CD4-positive, alpha-beta T cell treated with Interleukin-15 for 4 hours (primary cell): ENCODE data around the gene CDC25B.

ENCODE experiments used
- DNase-seq: peaks from one replicate; pipeline ENCODE4 v3.0.0-alpha.2; 2020; ENCODE audit warnings: low spot score

CDC25B gene

DNA sequence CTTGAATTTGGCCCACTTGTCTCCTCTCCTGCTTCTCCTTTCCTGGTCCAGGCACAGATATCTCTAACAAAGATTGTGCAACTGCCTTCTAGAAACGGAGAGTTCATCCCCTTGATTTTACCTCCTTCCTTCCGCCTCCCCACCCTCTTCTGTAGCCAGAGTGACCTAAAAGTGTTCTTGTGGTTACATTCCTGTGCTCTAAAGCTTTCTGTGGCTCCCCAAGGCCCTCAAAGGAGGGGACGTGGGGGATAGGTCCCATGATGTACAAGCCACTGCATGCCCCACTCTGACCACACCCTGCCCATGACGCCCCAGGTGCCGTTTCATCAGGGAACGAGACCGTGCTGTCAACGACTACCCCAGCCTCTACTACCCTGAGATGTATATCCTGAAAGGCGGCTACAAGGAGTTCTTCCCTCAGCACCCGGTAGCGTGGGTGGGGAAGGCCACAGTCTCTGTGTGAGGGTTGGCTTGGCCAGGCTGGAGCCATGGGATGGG, 8.2 kb downstream of the CDC25B start:
- no peak for DNase-seq

DNA sequence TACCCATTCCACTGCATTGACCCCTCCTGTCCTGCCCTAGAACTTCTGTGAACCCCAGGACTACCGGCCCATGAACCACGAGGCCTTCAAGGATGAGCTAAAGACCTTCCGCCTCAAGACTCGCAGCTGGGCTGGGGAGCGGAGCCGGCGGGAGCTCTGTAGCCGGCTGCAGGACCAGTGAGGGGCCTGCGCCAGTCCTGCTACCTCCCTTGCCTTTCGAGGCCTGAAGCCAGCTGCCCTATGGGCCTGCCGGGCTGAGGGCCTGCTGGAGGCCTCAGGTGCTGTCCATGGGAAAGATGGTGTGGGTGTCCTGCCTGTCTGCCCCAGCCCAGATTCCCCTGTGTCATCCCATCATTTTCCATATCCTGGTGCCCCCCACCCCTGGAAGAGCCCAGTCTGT, 8.7 kb downstream of the CDC25B start:
- DNase-seq: no peak

DNA sequence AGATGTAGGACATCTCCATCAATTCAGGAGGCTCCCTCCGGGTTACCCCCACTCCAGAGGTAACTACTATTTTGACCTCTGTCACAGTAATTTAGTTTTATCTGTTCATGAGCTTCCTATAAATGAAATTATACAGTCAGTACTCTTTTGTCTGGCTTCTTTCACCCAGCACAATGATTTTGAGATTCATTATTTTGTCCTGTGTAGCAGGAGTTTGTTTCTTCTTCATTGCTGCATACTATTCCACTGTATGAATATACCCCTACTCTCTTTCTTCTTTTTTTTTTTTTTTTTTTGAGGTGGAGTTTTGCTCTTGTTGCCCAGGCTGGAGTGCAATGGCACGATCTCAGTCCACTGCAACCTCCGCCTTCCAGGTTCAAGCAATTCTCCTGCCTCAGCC, 12.4 kb downstream of the CDC25B start:
- DNase-seq: no peak

DNA sequence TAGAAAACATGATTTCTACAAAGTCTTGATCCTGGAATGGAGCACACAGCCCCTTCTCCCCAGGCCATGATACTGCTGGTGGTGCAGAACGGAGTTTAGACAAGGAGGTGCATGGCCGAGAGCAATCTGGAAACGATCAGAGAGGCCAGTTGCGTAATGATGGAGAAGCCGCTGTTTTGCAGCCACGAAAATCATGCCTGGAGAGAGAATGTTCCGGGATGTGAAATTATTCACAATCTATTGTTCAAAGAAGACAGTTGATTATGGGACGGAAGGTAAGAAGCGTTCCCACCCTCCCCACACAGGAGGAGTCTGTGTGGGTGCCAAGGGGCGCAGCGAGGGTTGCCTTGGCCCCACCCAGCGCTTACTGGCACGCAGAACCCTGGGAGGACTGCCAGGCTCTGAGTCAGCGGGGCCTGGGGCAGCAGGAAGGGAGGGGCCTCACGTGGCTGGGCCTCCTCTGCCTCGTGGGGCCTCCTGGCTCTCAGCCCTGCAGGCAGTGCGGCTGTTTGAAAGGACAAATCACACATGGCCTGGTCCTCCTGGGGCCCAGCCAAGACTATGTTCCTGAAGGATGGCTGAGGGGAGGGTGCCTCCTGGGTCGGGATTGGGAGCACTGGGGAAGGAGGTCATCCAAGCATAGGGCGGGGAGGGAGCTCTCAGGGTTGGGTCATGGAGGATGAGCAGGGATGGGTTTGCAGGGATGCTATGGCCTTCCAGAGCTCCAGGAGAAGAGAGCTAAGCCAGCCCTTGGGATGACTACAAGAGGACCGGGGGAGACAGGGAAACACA, 15.6 kb downstream of the CDC25B start:
- DNase-seq: peak; percentile 95

DNA sequence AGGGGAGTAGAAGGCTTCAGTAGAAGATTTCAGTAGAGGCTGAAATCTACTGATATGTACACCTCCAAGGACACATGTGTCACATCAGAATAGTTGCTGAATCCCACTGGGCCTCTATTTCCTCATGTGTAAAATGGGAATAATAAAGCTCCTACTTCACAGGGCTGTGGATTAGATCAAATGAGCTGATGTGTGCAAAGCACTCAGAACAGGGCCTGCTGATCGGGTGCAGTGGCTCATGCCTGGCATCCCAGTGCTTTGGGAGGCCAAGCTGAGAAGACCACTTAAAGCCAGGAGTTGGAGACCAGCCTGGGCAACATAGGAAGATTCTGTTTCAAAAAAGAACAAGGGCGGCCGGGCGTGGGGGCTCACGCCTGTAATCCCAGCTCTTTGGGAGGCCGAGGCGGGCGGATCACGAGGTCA, 16.2 kb downstream of the CDC25B start:
- DNase-seq: no peak

DNA sequence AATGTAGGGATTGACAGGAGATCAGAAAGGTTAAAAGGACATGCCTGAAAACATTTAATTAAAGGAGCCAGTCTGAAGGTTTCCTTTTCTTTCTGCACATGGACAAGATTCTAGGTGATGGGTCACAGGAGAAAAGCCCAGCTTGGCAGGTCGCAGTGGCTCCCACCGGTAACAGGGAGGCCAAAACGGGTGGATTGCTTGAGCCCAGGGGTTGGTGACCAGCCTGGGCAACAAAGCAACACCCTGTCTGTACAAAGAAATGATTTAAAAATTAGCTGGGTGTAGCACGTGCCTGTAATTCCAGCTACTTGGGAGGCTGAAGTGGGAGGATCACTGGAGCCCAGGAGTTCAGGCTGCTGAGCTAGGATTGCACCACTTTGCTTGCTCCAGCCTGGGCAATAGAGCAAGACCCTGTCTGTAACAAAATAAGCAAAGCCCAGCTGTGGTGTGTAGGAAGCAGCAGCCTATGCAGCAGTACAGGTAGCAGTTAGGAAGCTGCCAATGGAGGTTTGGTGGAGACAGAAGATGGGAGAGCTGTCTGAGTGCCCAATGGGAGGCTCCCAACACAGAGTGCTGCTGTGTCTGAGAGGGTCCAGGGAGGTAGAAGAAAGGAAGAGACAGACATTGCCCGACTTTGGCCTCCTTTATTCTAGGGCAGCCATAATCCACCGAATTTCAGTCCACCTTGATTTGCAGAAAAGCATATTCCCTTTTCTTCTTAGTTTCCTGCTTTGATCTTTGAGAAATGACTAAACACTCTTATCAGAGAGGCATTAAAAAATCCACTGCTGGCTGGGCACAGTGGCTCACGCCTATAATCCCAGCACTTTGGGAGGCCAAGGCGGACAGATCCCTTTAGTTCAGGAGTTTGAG, 17.1 kb downstream of the CDC25B start:
- DNase-seq: no peak

DNA sequence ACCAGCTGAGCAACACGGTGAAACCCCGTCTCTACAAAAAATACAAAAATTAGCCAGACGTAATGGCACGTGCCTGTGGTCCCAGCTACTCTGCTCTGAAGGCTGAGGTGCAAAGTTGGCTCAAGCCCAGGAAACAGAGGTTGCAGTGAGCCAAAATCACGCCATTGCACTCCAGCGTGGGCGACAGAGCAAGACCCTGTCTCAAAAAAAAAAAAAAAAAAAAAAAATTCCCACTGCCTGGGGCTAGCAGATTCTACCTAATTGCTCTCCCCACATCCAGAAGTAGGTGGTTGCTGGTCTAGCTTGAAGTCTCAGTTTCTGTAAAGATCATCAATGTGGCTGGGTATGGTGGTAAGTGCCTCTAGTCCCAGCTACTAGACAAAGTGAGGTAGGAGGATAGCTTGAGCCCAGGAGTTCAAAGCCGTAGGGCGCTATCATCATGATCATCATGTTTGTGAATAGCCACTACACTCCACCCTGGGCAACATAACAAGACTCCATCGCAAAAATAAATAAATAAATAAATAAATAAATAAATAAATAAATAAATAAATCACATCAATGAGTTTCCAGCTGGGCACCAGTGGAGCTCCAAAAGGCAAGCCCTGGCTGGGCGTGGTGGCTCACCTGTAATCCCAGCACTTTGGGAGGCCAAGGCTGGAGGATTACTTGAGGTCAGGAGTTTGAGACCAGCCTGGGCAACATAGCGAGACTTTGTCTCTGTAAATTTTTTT, 17.9 kb downstream of the CDC25B start:
- DNase-seq: no peak

DNA sequence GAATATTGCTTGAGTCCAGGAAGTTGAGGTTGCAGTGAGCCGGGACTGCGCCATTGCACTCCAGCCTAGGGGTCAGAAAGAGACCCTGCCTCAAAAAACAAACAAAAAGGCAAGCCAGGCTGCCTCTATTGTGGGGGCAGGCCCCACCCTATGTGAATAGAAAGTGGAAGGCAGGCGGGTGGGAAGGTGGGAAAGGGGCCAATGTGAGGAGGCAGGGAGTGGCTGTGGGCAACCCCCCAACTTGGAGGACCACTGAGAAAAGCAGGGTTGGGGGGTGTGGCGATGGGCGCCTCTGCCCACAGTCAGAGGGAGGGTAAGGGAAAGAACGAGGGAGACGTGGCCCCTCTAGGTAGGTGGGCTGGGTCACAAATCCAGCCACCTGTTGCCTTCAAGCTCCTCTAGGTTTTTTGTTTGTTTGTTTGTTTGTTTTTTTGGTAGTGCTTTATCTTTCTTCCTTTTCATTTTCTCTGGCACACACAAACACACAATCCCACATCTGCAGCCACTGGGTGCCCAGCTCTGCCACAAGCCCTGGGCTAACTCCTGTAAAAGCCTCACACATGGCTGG, 18.9 kb downstream of the CDC25B start:
- DNase-seq: no peak

DNA sequence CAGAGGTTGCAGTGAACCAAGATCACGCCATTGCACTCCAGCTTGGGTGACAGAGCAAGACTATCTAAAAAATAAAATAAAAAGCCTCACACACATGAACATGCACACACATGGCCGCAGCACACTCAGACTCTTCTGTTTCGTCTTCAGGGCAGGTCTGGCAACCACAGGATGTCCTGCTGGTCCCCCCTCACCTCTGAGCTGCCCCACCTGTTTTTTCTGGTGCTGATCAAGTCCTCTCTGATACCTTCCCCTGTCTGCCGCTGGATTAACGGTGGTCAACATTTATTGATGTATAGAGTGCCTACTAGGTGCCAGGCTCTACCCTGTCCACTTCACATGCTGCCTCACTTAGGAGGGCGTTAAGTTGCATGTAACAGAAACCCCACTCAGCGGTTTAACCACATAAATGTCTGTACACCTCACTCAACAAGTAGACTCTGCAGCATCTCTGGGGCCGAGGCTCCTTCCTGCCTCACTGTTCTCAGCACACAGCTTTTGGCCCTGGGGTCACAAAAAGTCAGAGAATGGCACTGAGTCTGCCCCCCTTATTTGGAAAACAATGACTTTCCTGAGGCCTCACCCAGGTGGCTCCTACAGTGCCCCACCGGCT, 19.7 kb downstream of the CDC25B start:
- peak; percentile 53 for DNase-seq

DNA sequence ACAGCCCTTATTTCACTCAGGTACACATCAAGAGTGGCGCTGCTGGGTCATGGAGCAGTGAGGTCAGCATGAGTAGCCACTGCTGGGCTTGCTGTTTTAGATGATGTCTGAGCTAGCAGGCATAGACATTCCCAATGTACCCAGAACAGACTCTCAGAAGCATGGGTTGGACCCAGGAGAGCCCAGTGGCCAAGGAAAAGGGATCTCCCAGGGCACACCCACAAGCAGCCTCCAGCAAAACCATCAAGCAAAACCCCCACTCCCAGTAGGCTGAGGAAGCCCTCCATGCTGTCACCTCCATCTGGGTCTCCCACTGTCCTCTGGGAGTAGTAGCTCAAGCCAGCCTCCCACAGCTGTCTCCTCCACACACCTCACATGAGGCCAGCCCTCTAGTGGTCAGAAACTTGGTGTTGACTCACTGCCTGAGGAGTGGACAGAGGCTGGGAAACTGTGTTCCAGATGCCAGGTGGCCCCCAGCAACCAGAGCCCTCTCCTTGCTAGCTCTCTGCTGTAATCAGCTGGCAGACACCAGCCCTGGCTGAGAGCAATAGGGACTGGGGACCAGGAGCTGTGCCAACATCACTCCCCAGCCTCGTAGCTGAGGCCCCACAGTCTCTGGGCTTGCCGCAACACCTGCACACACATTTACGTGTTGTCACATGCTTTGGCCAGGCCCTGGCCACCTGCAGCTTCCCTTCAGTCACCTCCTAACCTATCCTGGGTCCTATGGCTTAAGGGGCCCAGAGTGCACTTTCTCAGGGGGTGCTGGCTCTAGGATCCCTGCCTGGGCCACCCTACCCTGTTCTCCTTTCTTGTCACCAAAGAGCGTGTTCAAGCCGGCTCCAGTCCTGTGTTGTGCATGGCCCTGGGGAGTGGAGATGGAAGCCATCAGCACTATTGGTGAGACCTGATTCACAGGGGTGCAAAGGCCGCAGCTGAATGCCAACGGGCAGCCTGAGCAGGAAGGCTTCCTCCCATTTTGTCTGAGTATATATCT, 22.3 kb downstream of the CDC25B start:
- DNase-seq: no peak

DNA sequence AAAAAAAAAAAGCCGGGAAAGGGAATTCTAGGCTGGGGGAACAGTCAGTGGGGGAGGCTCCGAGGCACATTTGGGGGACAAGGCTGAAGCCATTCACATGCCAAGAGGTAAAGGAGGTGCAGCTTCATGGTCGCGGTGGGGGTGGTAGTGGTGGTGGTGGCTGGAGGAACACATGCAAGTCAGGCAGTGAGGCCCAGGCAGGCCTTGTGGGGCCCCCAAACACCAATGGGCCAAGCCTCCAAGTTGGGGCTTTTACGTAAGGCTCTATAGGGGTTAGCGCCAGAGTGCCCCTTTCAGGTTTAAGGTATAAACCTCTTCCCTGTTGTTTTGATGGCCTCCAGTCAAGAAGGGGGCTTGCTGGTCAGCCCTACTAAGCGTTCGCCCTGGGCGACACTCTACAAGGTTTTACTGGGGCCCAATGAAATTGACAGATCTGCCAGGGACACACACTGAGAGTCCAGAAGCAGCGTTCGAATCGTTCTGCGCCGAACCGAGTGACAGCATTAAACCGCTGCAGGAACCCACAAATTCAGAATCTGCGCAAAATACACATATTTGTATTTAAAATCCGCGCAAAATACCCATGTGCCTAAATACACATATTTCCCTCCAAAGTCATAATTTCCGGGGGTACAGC, 23.4 kb downstream of the CDC25B start:
- no peak for DNase-seq

DNA sequence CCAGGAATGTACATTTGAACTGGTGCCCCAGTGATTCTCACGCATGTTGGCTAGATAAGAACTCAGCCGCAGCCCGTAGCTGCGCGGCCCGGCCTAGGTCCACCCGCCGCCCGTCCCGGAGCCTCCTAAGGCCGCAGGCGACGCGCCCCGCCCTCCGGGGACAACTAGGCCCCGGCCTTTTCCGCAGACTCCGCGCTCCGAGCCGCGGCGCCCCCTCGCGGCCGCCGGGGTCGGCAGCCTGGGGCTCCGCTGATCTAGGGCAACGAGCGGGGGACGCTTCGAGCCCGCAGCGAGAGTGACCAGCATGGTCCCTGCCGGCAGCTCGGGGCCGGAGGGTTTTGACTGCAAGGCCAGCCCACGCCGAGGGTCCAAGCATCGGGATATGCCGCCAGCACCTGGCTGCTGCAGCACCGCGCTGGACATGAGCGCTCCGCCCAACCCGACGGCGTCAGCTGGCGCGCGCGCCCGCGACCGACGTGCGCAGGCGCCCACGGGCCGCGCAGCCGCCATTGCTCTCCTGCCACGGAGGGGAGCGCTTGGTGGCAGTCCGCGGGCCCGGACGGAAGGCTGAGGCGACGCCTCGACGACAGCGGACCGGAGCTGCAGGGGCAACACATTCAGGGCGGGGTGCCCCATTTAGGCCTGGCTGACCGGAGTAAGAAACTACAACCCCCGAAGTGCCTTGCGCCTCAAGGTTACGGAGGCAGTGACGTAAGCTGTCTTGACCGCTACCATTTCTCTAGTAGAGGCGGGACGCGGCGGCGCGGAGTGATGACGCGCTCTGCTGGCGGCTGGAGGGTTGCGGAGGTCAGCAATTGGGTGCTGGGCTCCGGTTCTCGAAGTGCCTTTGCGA, 24.2 kb downstream of the CDC25B start, which contains the start of gene AP5S1:
AP5S1 (plus strand) TSS at position 500 of the 853 bp plus-strand sequence. CDS start 1,571 bp downstream, outside the sequence.
- DNase-seq: peak; percentile 90

DNA sequence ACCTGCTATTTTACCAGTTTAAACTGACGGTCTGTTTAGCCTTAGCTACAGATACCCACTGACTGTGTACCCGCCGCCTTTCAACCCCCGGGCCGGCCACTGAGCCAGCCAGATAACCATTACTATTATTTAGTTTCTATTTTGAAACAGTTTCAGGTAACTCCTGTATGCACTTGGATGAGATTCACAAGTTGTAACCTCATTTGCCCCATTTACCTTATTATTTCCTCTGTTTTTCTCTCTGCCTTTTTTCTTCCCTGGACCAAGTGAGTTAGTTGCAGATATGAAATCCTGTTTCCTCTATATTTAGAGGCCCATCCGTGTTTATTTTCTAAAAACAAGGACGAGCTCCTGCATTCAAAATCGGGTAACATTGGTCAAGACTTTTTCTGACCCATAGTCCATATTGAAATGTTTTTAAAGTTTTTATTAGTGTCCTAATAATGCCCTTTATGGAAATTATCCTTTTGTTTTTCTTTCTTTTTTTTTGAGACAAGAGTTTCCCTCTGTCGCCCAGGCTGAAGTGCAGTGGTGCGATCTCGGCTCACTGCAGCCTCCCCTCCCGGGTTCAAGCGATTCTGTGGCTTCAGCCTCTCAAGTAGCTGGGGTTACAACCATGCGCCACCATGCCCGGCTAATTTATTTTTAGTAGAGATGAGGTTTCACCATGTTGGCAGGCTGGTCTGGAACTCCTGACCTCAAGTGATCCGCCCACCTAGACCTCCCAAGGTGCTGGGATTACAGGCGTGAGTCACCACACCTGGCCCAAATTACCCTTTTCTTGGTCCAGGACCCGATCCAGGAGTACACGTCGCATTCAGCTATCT, 25.0 kb downstream of the CDC25B start:
- DNase-seq: no peak

DNA sequence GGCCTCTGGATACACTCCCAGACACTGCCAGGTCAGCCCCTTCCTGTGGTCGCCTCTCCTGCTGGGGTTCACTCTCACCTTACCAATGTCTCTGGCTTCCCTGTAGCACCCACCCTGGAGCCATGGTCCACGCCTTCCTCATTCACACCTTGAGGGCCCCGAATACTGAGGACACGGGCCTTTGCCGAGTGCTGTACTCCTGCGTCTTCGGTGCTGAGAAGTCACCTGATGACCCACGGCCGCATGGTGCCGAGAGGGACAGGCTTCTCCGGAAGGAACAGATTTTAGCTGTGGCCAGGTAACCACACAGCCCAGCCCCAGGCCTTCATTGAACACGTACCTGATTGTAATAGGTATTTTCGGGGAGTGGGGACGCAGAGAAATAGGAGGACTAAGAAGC, 25.9 kb downstream of the CDC25B start:
- no peak for DNase-seq

DNA sequence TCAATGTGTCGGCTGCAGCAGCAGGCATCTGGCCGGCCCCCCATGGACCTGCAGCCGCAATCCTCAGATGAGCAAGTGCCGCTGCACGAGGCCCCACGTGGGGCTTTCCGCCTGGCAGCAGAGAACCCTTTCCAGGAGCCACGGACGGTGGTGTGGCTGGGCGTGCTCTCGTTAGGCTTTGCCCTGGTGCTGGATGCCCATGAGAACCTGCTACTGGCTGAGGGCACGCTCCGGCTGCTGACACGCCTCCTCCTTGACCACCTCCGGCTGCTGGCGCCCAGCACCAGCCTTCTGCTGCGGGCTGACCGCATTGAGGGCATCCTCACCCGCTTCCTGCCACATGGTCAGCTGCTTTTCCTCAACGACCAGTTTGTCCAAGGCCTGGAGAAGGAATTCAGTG, 27.8 kb downstream of the CDC25B start:
- no peak for DNase-seq

DNA sequence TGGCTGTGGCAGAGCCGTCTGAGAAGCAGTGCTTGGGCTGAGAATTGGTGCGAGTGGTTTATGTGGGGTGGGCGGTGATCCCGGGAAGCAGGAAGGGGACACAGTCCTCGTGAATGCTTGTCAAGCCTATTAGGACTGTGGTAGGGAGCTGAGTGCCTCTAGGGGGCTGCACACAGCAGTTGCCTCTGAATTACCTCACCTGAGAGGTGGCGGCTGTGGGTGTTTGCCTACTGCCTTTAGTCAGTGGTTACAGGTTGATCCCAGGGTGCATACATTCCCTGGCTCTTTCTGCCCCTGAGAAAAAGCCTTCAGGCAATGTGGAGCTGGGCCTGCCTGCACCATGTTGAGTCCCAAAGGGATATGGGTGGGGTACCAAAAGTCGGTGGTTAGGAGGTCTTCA, 29.4 kb downstream of the CDC25B start:
- no peak for DNase-seq

DNA sequence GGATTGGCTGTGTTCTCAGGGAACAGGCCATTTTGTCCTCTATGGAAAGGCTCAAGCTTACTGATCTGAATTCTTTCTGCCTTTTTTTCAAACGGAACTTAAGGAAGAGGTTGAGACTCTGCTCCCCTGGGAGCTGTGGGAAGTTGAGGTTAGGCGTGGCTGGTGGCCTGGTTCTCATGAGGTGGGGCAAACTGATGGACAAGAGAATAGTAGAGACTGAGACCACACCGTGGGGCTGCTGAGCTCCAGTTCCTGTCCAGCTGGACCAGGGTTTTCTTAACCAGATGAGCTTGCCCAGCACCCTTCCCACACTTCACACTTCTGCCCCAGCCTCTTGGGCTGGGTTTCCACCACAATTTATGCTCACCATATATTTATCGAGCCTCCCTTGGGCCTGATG, 30.3 kb downstream of the CDC25B start:
- DNase-seq: no peak

DNA sequence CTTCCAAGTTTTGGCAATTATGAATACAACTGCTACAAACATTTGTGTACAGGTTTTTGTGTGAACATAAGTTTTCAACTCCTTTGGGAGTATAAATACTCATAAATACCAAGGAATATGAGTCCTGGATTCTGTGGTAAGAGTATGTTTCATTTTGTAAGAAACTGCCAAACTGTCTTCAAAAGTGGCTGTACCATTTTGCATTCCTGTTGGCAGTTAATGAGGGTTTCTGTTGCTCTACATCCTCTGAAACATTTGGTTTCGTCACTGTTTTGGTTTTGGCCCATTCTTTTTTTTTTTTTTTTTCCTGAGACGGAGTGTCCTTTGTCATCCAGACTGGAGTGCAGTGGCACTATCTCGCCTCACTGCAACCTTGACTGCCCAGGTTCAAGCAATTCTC, 32.7 kb downstream of the CDC25B start:
- no peak for DNase-seq
